Measurements from ENCODE around the gene ANKRD13A.
A peak's percentile ranks its signal among the peaks of the same experiment; 100 is the strongest.
"Not testable (repeated sequence)": the region's sequence is repeated elsewhere in the genome, so short reads cannot be mapped to it uniquely, and the experiment has no call there.

Gene ANKRD13A

DNA sequence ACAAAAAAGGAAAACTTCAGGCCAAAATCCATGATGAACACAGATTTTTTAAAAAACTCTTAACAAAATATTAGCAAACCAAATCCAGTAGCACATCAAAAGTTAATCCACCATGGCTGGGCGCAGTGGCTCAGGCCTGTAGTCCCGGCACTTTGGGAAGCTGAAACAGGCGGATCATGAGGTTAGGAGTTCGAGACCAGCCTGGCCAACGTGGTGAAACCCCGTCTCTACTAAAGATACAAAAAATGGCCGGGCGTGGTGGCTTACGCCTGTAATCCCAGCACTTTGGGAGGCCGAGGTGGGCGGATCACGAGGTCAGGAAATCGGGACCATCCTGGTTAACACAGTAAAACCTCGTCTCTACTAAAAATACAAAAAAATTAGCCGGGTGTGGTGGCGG lies 13.0 kb upstream of the ANKRD13A start:
- not testable (repeated sequence) for DNase-seq

DNA sequence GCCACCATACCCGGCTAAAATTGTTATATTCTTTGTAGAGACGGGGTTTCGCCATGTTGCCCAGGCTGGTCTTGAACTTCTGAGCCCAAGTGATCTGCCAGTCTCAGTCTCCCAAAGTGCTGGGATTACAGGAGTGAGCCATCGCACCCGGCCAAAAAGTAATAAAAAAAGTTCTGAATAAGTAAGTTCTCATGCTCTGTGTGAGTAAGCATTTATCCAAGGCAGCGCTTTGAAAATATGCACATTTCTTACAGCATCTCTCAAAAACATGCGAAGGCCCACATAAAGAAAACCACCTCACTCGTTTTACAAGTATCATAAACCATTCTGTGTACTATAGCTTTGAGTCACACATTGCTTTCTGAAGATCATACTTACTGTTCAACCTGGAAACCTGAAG lies 11.6 kb upstream of the ANKRD13A start:
- no peak for DNase-seq

DNA sequence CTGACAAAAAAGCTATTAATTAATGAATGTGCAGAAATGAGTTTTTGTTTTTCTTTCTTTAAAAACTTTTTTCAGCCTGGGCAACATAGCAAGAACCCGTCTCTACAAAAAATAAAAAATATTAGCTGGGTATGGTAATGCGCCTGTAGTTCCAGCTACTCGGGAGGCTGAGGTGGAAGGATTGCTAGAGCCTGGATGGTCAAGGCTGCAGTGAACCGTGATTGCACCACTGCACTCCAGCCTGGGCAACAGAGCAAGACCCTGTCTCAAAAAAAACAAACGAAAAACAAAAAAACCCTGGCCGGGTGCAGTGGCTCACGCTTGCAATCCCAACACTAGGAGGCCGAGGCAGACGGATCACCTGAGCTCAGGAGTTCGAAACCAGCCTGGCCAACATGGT lies 11.0 kb upstream of the ANKRD13A start:
- no peak for DNase-seq

DNA sequence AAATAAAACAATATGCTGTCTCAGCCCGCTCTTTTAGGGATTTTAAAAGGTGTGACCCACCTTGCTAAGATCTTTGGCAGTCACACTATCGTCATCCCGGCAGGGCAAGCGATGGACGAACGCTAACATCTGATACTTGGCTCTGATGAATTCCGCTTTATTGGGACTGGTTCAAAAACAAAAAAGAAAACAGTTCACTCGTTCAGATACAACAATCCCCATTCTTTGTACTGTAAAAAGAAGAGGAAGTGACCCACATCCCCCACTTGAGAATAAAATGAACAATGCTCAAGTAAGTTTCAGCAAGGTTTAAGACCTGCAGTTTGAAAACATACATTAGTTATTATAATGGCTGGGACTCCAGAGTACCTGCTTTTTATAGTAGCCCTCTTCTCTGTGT lies 10.3 kb upstream of the ANKRD13A start:
- no peak for DNase-seq

DNA sequence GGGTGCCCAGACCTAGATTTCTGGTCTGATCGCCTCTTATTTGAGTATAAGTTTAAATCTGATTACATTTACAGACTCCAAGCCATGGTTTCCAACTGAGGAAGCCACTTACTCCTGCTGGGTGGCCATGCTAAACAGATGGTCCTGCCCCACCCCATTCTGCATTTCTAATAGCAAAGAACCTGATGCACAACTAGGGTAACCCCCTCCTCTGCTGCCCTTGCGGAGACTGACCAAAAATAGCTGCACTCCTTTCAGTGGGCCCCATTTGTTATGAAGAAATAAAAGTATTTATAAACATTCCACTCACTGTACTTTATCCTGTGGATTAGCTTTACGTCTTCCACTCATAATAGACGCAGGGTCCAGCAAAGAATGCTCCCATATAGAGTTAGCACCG lies 9.8 kb upstream of the ANKRD13A start:
- DNase-seq, result no peak

DNA sequence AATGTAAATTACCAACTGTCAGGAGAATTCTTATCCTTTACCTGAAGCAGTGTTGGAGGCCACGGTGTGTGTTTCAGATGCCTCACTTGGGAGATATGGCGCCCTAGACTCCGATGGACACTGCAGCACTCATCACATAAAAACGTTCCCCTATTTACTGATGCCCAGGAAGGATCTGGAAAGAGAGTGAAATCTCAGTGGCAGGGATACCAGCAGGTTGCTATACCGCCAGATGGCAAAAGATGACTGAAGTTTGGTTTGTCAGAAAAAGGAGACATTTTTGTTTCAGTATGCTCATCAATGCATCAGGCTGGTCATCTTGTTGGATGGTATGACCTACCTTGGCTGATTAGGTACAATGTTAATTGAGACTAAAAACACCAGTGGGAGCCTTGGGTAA lies 7.6 kb upstream of the ANKRD13A start:
- no peak for DNase-seq

DNA sequence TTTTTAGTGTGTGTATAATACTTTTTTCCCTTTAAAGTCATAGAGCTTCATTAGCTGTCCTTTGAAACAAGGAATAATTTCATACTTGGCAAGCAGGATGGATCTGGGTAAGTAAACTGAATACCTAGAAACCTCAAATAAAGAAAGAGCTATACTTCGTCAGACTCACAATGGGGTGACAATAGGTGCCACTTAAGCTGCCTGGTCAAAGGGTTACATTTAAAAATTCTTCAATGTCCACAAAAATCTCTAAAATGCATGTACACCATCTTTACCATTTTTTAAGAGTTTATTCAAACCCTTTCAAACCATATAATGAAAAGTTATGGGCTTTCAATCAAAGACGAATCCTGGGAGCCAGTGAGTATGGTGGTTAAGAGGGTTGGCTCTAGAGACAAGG lies 6.1 kb upstream of the ANKRD13A start:
- no peak for DNase-seq

DNA sequence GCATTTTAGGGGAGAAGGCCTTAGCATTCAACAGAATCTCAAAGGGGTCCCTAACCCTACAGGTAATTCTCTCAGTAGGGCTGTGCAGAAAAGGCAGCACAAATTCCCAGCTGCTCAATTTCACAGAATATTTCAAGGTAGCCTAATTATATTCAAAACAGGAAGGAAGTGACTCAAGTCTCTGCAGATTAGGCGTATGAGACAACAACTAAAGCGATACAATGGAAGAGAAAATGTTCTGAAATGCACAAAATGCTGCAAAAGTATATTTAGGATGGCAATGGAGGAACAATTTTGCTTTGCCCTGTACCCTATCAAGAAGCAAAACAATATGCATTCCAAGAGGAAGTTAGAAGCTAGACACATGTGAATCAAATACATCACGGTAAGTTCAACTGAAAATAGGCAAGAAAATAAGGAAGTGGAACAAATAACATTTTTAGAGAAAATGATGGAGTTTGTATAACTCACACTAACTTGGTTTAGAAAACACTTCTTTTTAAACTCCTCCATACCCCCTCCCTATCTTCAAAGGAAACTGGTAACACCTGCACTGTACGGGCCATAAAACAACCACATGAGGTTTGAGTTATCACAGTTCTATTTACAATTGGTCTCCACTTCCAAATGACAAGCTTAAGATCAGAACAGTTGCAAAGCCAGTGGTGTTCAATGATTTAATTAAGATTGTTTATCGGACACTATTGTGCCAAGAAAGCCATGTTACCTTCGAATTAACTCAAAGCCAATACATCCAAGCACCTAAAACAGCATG lies 4.6 kb upstream of the ANKRD13A start:
- no peak for DNase-seq

DNA sequence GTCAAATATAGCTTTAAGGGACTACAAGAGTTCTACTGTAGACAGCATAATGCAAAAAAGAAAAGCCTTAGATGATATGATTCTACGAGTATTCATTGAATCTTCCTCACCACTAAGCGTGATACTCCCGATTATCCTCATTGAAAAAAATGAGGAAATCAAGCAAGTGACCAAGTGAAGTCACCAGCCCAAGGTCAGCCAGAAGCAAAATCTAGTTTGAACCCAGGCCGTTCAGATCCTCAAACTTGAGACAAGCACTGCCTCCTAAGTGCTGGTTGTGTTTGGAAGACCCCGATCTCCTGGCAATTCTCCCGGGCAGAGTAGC lies 3.9 kb upstream of the ANKRD13A start:
- DNase-seq, result no peak

DNA sequence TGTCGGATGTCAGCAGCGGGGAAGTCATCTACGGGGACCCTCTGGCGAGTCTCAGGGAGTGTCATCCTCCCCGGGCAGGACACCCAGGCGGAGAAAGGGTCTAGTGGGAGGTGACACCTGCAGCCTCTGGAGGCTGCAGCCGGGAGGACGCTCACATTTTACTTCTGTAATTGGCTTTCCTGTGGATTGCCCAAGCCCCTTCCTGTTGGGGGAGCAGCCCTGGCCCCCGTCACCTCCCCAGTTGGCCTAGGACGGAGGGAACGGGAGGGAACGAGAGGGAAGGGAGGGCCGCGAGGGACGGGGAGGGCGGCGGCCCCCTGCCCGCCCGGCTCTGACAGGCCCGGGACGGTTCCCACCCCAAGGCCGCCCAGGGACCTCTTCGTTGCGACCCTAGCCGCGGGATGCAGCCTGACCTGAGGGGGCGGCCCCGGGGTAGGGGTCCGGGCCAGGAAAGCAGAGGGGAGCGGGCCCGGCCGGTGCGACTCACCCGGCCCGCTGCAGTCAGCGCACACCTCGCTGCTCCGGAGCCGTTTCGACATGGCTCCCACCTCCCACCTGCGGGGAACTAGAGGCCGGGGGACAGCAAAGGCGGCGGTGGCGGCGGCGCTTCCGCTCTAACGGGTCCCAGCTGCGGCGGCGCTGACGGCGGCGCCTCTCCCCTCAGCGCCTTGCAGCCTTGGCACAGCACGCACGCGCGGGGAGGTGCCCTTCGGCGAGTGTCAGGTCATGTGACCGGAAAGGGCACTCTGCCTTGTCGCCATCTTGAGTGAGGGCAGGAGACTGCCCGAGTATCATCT lies 3.3 kb upstream of the ANKRD13A start, which contains the start of gene GIT2:
TSS of gene GIT2 (minus strand) at position 683 of the 797 bp plus-strand sequence. CDS start at position 539, 144 bp downstream.
- DNase-seq, result peak; percentile 80

DNA sequence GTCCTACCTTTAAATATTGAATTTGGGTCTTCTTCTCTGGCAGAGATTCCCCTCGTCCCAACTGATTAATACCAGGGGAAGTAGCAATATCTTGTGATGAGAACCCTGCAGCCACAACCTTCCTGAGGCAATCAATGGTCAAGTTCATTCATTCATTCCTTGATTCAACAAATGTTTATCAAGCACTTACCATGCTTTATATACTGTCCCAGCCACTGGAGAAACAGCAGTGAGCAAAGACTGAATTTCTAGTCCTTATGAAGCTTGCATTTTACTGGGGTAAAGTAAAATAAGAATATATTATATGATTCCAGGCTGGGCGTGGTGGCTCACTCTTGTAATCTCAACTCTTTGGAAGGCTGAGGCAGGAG lies 2.8 kb upstream of the ANKRD13A start:
- DNase-seq, result no peak

DNA sequence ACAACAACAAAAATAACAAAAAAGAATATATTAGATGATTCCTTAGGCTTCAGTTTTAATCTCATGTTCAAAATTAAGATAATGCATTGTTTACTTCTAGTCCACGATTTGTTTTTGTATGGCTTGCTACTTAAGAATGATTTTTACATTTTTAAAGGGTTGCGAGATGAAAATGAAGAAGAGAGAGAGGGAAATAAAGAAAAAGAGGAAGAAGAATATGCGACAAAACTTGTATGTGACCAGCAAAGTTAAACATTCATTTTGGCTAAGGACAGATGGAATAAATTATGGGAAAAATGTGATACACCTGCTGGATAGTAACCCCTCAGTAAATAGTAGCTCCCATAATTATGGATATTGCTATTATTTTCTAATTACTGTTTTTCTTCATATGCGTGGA lies 1.8 kb upstream of the ANKRD13A start:
- no peak for DNase-seq

DNA sequence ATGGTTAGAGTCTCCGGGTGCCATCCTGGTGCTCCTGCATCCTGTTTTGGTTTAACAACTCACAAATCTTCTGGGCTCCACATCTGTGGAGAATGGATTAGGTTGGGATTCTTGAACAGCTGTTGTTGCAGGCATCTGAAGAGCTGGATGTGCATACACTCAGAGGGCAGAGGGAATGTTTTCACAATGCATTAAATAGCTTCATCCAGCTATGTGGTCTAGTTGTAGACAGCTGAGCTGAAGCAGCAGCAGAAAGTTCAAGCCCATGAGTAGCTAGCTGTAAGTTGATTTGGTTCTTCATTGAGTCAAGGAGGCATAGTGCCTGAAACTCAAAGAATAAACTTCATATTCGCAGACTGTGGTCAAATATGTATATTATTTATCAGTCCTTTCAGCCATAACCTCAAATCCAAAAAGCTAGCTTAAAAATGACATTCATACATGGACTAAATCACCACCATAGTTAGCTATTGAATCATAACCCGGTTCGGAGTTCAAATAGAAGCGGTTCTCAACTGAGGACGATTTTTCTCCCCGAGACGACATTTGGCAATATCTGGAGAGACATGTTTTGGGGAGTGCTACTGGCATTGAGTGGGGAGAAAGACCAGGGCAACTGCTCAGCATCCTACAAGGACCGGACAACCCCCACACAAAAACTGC lies 858 bp upstream of the ANKRD13A start:
- no peak for DNase-seq

DNA sequence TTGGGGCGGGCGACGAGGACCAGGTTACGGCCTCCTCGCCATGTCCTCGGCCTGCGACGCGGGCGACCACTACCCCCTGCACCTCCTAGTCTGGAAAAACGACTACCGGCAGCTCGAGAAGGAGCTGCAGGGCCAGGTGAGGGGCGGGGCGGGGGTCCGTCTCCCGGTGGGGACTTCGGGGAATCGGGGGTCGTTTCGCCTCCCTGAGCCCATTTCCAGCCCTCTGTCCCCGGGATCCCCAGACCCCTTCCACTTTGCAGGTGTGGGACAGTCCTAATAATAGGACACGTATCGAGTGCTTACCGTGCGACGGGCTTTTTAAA lies 380 bp downstream of the ANKRD13A start:
- no peak for DNase-seq

DNA sequence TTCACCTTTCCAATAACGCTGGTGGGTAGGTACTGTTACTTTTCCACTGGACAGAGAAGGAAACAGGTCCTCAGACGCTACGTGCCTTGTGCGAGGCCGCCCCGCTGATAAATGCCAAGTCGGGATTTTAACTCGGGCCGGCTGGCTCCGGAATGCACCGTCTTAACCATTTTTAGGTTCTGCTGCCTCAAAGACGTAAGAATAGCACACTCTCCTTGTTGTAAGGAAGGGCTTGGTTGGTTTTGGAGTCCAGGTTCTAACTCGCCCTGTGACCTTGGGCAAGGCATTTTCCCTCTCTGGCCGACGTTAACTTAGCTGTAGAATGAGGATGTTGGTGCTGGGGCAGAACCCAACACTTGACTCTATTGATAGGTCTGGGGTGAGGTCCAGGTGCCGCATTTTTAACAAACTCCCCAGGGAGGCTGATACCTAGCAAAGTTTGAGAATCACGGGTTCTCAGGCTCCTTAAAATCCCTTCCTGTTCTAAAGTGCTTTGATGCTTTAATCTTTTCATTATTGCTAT lies 814 bp downstream of the ANKRD13A start:
- DNase-seq, result no peak

DNA sequence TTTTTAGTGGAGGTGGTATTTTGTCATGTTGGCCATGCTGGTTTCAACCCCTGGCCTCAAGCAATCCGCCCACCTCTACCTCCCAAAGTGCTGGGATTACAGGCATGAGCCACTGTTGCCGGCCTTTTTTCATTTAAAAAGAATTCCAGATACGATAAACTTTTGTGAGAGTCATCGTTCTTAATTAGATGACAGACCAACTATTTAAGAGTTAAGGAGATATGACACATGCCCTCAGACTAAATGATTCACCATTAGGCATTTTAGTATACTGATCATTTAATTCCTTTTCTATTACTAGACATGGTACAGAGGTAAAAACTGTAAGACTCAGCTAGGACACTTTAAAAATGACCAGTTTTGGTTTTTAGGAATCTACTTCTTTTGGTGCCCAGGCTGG lies 2.4 kb downstream of the ANKRD13A start:
- DNase-seq, result no peak

DNA sequence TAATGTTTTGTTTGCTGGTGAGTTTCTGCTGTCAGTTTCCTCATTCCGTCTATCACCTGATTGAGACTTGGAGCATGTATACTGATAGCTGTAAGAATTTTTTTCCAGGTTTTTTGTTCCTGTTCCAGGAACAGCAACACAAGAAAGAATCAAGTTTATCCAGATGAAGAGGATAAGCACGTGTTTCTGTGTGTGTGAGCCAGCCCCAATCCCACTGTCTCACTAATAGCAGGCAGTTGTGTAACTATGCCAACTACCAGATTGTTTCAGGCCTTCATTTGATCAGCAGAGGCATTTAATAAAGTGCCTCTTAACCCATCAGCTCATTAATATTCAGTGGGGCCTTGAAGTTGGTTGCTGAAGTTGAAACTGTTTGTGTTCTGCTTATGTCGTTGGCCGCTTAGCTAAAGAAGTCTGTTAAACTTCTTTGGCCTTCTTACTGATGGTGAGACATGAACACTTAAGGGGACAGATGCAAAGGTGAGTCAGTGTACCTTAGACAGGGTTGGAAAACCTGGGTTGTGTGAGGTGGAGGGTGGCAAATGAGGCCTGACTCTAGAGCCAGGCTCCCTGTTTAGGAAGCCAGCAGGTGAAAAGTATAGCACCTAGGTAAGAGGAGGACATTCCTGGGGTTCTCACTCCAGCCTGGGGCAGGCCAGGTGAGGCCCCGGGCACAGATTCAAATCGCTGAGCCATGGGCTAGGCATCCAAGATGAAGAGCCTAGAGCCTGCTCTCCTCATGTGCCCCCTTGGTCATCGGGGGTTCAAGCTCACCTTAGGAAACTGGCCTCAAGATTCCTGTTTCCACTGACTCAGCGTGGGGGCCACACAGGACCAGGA lies 3.7 kb downstream of the ANKRD13A start:
- no peak for DNase-seq

DNA sequence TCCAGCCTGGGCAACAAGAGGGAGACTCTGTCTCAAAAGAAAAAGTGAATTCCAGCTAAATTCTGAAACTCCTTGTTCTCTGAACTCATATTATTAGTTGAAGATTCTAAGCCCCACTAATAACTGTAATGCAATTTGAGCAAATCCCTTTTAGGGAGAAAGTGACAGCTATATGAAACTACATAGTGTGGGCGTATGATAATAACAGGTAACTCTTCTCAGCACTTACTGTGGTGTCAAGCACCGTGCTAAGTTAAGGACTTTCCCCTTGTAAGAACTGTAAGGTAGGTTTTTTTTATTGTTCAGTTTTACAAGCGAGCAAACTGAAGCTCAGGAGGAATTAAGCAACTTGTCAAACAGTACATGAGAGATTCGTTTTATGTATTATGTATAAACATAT lies 5.4 kb downstream of the ANKRD13A start:
- no peak for DNase-seq

DNA sequence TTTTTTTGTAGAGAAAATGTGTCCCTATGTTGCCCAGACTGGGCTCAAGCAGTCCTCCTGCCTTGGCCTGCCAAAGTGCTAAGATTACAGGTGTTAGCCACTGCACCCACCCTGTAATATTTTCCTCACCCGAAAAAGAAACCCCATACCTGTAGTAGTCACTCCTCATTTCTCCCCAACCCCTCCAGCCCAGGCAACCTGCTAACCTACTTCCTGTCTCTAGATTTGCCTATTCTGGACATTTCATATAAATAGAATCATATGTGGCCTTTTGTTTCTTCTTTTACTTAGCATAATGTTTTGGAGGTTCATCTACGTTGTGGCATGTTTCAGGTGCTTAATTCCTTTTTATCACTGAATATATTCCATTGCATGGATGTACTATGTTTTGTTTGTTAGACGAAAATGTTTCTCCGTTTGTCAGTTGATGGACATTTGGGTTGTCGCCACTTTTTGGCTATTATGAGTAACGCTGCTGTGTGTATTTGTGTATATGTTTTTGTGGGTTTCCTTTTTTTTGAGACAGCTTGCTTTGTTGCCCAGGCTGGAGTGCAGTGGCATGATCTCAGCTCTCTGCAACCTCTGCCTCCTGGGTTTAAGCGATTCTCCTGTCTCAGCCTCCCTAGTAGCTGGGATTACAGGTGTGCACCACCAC lies 6.2 kb downstream of the ANKRD13A start:
- DNase-seq, result no peak

DNA sequence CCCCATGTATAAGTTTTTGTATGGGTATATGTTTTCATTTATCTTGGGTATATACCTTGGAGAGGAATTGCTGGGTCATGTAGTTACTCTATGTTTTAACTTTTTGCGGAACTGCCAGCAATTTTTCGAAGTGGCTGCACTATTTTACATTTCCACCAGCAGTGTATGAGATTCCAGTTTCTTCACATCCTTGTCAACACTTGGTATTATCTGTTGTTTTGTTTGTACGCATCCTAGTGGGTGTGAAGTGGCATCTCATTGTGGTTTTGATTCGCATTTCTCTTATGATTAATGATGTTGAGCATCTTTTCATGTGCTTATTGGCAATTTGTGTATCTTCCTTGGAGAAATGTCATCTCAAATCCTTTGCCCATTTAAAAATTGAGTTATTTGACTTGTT lies 6.9 kb downstream of the ANKRD13A start:
- no peak for DNase-seq

DNA sequence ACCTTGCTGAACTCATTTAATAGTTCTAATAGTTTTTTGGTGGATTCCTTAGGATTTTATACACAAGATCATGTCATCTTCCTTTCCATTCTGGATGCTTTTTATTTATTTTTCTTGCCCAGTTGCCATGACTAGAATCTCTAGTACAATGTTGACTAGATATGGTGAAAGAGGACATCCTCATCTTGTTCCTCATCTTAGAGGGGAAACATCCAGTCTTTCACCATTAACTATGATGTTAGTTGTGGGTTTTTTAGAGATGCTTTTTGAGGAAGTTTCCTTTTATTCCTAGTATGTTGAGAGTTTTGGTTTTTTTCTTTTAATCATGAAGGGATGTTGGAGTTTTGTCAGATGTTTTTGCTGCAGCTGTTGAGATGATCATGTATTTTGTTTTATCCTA lies 8.7 kb downstream of the ANKRD13A start:
- DNase-seq, result no peak

DNA sequence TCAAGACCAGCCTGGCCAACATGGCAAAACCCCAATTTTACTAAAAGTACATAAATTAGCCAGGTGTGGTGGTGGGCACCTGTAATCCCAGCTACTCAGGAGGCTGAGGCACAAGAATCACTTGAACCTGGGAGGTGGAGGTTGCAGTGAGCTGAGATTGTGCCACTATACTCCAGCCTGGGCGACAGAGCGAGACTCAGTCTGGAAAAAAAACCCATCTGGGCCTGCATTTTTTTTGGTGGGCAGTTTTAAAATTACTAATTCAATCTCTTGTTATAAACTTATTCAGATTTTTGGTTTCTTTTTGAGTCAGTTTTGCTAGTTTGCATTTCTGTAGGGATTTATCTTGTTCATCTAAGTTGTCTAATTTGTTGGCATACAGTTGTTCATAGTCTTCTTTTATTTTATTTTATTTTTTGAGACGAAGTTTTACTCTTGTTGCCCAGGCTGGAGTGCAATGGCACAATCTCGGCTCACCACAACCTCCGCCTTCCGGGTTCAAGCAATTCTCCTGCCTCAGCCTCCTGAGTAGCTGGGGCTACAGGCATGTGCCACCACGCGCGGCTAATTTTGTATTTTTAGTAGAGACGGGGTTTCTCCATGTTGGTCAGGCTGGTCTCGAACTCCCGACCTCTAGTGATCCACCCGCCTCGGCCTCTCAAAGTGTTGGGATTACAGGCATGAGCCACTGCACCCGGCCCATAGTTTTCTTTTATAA lies 9.6 kb downstream of the ANKRD13A start:
- DNase-seq, result not testable (repeated sequence)

All from NCI-H1694 treated with DMSO at 0.1 percent for 48 hours (cell line).